GM23338 (cell line): Measurements from ENCODE around the gene PLPPR2.
"Not testable (repeated sequence)": the region's sequence is repeated elsewhere in the genome, so short reads cannot be mapped to it uniquely, and the experiment has no call there.

Experiments used
- CREB1 ChIP-seq: fragments of 250-450 bp; sonication (Bioruptor Pico); IDR thresholded peaks from 2 replicates; pipeline ENCODE4 v1.5.0; 2020; ENCODE audit warnings: low read depth, mild to moderate bottlenecking, moderate library complexity
- CTCF ChIP-seq, 2 experiments: fragments of 200-600 bp in 1 of 2; sonication (generic) in 1 of 2; conservative IDR thresholded peaks; 2 replicates each; pipeline versions ENCODE4 v1.5.1 to v1.6.1; 2016 to 2017; ENCODE audit warnings: antibody characterized with exemption in 2 of 2, low read depth in 2 of 2, mild to moderate bottlenecking in 2 of 2, moderate library complexity in 1 of 2
- ETS1 ChIP-seq: IDR thresholded peaks from 2 replicates; pipeline ENCODE4 v1.6.1; 2016; ENCODE audit warnings: antibody characterized with exemption
- EZH2 ChIP-seq: fragments of 200-600 bp; sonication (generic); IDR thresholded peaks from one replicate; pipeline ENCODE4 v1.8.0; 2017; ENCODE audit warnings: antibody characterized with exemption, mild to moderate bottlenecking, low read depth; ENCODE audit not compliant: unreplicated experiment
- EZH2phosphoT487 ChIP-seq: fragments of 200-600 bp; sonication (generic); IDR thresholded peaks from one replicate; pipeline ENCODE4 v1.8.1; 2018; ENCODE audit warnings: antibody characterized with exemption; ENCODE audit not compliant: unreplicated experiment
- JUNB ChIP-seq: IDR thresholded peaks from one replicate; pipeline ENCODE4 v1.6.1; 2016; ENCODE audit warnings: antibody characterized with exemption; ENCODE audit not compliant: unreplicated experiment
- NANOG ChIP-seq: IDR thresholded peaks from 2 replicates; pipeline ENCODE4 v1.6.1; 2016; ENCODE audit warnings: antibody characterized with exemption, borderline replicate concordance
- POLR2AphosphoS5 ChIP-seq: IDR thresholded peaks from 2 replicates; pipeline ENCODE4 v1.6.1; 2016; ENCODE audit warnings: antibody characterized with exemption, low read depth
- REST ChIP-seq: IDR thresholded peaks from one replicate; pipeline ENCODE4 v1.6.1; 2018; ENCODE audit warnings: antibody characterized with exemption; ENCODE audit not compliant: unreplicated experiment
- STAT1 ChIP-seq: IDR thresholded peaks from one replicate; pipeline ENCODE4 v1.6.1; 2016; ENCODE audit warnings: antibody characterized with exemption; ENCODE audit not compliant: unreplicated experiment
- ZNF114 ChIP-seq: fragments of 250-450 bp; sonication (Bioruptor Pico); IDR thresholded peaks from 2 replicates; pipeline ENCODE4 v1.5.0; 2020; ENCODE audit warnings: mild to moderate bottlenecking, moderate library complexity
- ZNF331 ChIP-seq: fragments of 250-450 bp; sonication (Bioruptor Pico); IDR thresholded peaks from 2 replicates; pipeline ENCODE4 v1.5.0; 2020; ENCODE audit warnings: low read depth, mild to moderate bottlenecking, moderate library complexity
- ZNF462 ChIP-seq: fragments of 250-450 bp; sonication (Bioruptor Pico); IDR thresholded peaks from 2 replicates; pipeline ENCODE4 v1.5.0; 2020; ENCODE audit warnings: mild to moderate bottlenecking, moderate library complexity

- not testable (repeated sequence) for TF ChIP-seq CTCF (conservative IDR thresholded peaks at IDR 0.05; ENCODE audit: low read depth in 2 of 2); EZH2; POLR2AphosphoS5; REST; ZNF114 (CRISPR knock-in tag); EZH2phosphoT487; NANOG; CREB1; STAT1; ZNF331 (CRISPR knock-in tag); JUNB; ZNF462 (CRISPR knock-in tag); ETS1
Measured at GRCh38 chr19:11379269-11379845, 24.1 kb downstream of the PLPPR2 start.
